ENCODE results near the gene CTDNEP1.

Gene CTDNEP1

DNA sequence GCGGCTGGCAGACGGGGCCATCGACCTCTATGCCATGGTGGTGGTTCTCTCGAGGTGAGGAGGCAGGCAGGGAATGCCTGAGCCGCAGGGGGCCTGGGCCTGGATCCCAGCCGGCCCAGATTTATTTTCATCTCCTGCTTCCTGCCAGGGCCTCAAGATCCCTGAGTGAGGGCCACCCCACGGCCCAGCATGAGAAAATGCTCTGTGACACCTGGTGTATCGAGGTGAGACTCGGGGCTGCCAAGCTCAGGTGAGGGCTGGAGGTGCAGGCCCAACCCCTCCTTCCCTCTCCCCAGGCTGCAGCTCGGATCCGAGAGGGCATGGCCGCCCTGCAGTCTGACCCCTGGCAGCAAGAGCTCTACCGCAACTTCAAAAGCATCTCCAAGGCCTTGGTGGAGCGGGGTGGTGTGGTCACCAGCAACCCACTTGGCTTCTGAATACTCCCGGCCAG, 26.8 kb downstream of the CTDNEP1 start:
- H3K4me3 ChIP-seq (ENCODE audit: low read depth, low read length) = no peak overlapping the region
- no peak for DNase-seq (ENCODE audit: low read depth)
- TF ChIP-seq, protein P1, sequence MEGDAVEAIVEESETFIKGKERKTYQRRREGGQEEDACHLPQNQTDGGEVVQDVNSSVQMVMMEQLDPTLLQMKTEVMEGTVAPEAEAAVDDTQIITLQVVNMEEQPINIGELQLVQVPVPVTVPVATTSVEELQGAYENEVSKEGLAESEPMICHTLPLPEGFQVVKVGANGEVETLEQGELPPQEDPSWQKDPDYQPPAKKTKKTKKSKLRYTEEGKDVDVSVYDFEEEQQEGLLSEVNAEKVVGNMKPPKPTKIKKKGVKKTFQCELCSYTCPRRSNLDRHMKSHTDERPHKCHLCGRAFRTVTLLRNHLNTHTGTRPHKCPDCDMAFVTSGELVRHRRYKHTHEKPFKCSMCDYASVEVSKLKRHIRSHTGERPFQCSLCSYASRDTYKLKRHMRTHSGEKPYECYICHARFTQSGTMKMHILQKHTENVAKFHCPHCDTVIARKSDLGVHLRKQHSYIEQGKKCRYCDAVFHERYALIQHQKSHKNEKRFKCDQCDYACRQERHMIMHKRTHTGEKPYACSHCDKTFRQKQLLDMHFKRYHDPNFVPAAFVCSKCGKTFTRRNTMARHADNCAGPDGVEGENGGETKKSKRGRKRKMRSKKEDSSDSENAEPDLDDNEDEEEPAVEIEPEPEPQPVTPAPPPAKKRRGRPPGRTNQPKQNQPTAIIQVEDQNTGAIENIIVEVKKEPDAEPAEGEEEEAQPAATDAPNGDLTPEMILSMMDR (IDR thresholded peaks at IDR 0.05; ENCODE audit: insufficient read depth, low read depth, low read length, missing control alignments) = no peak

DNA sequence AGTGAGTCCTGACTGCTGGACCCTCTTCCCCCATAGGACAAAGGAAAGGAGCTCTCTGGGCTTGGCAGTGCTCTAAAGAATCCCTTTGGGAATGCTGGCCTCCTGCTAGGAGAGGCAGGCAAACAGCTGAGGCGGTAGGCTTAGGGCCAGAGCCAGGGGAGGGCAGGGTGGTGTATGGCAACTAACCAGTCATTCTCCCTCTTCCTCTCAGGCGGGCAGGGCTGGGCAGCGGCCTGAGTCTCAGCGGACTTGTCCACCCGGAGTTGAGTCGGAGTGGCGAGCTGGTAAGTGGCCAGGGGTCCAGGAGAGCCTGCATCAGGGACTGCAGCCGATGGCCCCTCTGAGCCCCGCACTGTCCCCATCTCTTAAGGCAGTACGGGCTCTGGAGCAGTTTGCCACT, 27.4 kb downstream of the CTDNEP1 start:
- H3K4me3 ChIP-seq (ENCODE audit: low read depth, low read length) = no peak overlapping the region
- TF ChIP-seq, protein P1 (IDR thresholded peaks at IDR 0.05; ENCODE audit: insufficient read depth, low read depth, low read length, missing control alignments) = no peak
- no peak for DNase-seq (ENCODE audit: low read depth)

DNA sequence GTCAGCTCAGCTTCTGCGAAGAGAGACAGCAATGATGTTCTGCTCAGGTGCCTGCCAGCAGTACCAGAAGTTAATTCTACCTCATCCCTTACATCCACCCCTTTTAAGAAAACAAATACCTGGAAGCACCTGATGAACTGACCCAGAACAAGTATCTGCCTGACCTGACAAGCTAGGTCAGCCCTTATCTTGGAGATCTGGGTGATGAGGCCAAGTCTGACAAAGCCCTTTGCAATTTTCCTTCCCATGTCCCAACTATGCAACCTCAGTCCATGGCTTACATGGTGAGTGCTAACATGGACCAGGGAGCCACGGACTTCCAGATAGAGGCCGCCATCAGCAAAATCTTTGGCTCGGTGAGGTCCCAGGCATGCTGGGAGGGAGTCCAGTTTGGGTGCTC, 28.2 kb downstream of the CTDNEP1 start:
- no peak for DNase-seq (ENCODE audit: low read depth)
- H3K4me3 ChIP-seq (ENCODE audit: low read depth, low read length) = no peak overlapping the region
- TF ChIP-seq, protein P1 (IDR thresholded peaks at IDR 0.05; ENCODE audit: insufficient read depth, low read depth, low read length, missing control alignments) = no peak

DNA sequence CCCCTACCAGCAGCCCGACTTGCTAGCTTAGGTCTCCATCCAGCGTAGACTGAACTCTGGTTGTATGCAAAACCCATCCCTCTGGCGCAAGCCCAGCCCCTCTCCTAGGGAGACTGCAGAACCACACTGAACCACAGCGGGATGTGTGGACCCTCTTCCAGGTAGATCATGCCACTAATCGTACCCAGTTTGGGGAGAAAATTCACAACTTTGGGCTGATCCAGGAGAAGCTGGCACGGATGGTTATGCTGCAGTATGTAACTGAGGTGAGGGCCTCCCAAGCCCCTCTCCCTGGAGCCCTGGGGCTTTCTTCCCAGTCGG, 28.6 kb downstream of the CTDNEP1 start:
- TF ChIP-seq, protein P1 (IDR thresholded peaks at IDR 0.05; ENCODE audit: insufficient read depth, low read depth, low read length, missing control alignments) = no peak
- no peak for DNase-seq (ENCODE audit: low read depth)
- no peak overlapping the region for H3K4me3 ChIP-seq (ENCODE audit: low read depth, low read length)

DNA sequence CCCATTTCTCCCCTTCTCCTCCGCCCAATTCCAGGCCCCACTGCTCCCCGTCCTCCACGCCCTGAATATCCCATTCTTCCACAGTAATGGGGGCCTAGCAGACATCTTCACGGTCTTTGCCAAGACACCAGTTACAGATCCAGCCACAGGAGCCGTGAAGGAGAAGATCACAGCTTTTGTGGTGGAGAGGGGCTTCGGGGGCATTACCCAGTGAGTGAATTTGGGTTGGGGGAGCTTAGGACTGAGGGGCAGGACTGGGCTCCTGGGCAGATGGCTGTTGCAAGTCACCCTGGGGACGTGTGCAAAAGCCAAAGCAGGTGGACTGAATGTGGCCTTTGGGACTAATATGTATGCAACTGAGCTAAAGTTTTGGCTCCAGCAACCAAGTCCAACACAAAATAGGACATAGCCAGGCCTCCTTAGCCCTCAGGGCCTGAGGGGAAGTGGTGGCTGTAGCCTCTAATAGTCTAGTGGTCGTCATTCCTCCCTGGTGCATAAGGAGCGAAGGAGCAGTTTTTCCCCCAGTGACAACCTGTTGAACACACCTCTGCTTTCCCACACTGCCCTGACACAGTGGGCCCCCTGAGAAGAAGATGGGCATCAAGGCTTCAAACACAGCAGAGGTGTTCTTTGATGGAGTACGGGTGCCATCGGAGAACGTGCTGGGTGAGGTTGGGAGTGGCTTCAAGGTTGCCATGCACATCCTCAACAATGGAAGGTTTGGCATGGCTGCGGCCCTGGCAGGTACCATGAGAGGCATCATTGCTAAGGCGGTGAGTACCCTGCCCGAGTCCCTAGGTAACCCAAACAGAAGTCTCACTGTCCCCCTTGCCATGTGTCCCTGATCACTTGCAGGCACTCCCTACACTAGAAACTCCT, 29.2 kb downstream of the CTDNEP1 start:
- no peak overlapping the region for H3K4me3 ChIP-seq (ENCODE audit: low read depth, low read length)
- TF ChIP-seq, protein P1 (IDR thresholded peaks at IDR 0.05; ENCODE audit: insufficient read depth, low read depth, low read length, missing control alignments) = no peak
- no peak for DNase-seq (ENCODE audit: low read depth)

DNA sequence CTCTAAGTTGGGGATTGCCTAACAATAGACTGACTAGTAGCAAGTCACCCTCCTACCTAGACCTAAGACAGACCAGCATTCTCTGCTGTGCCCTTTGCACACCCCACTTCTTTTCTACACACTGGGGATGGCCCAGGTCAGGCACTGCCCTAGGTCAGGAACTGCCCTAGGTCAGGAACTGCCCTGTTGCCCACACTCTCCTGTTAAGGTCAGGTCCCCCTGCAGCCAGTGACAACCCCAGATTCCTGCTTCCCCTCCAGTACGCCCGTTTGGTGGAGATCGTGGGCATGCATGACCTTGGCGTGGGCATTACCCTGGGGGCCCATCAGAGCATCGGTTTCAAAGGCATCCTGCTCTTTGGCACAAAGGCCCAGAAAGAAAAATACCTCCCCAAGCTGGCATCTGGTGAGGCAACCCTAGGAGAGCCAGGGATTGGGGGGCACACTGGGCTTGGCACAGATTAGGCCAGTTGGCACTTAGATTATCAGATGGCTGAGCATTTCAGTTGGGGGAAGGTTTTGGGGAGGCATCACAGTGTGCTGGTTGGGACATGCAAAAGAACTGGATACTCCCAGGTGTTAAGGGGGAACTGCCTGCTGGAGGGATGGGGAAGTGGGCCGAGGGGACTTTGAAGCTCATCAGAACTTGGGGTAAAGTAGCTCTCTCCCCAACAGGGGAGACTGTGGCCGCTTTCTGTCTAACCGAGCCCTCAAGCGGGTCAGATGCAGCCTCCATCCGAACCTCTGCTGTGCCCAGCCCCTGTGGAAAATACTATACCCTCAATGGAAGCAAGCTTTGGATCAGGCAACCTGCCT, 30.0 kb downstream of the CTDNEP1 start:
- TF ChIP-seq, protein P1 (IDR thresholded peaks at IDR 0.05; ENCODE audit: insufficient read depth, low read depth, low read length, missing control alignments) = no peak
- DNase-seq (ENCODE audit: low read depth) = no peak
- H3K4me3 ChIP-seq (ENCODE audit: low read depth, low read length) = no peak overlapping the region
